ENCODE measurements around the gene USP4. TPM values are rescaled to one million over a fixed set of nuclear protein-coding genes. Genes with fewer than 3 reads are reported as not detected.
A peak's percentile ranks its signal among the peaks of the same experiment; 100 is the strongest.
"Not testable (repeated sequence)": the region's sequence is repeated elsewhere in the genome, so short reads cannot be mapped to it uniquely, and the experiment has no call there.

Gene USP4
- total RNA-seq, 2 experiments from 2014 or later, result 79.9 to 84.5 TPM

- no peak overlapping the region for H3K27ac Mint-ChIP-seq
- DNase-seq (no peak), ATAC-seq (no peak)
- H3K36me3 Mint-ChIP-seq, result no peaks in the 10 kb centered on the region
- no peaks in the 10 kb centered on the region for H3K4me1 Mint-ChIP-seq
- no peak overlapping the region for H3K4me3 Mint-ChIP-seq
- CTCF ChIA-PET, result no interaction called here
- peaks cover 7% of the 10 kb centered on the region for H3K27me3 Mint-ChIP-seq
- H3K9me3 Mint-ChIP-seq (ENCODE audit: low read depth), result no peaks in the 10 kb centered on the region
Observed at GRCh38 chr3:49248840-49249227, 91.0 kb downstream of the USP4 start.

DNA sequence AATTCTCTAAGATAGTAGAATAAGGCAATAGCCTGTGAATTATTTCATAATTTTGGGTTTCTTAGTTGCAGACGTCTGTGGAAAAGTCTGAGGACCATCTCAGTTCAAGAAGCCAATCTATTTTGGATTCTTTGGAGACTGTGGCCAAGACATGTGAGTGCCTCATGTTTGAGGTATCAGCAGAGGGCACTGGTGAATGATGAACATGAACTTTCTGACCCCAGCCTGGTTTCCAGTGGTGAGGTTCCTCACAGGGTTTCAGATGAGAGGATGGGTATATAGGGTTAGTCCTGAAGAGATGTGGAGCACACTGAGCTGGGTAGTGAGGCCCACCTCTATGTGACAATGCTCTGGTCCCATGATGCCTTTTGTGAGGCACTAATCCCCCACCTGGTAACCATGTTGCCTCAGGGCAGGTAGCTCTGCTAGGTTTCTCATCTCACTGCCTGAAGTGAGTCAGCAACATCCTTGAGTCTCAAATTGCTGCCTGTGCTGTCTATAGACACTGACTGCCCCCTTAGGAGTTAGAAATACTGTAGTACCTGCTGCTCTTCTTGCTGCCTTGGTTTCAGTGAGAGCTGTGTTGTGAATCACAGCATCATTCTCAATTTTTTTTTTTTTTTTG is 95.2 kb downstream of the USP4 start:
- Mint-ChIP-seq H3K9me3 (ENCODE audit: low read depth) (no peaks in the 10 kb centered on the region), H3K4me1 (no peaks in the 10 kb centered on the region), H3K4me3 (no peak overlapping the region), H3K36me3 (no peaks in the 10 kb centered on the region), H3K27me3 (peaks cover 4% of the 10 kb centered on the region), H3K27ac (no peak overlapping the region)
- no peak for DNase-seq
- CTCF ChIA-PET, result interaction anchor here (1.0 kb wide), 1 partner anchor 74 kb away, joined by 3 read pairs; the partner anchor contains the start of gene KLHDC8B
- peak; percentile 39 for ATAC-seq

DNA sequence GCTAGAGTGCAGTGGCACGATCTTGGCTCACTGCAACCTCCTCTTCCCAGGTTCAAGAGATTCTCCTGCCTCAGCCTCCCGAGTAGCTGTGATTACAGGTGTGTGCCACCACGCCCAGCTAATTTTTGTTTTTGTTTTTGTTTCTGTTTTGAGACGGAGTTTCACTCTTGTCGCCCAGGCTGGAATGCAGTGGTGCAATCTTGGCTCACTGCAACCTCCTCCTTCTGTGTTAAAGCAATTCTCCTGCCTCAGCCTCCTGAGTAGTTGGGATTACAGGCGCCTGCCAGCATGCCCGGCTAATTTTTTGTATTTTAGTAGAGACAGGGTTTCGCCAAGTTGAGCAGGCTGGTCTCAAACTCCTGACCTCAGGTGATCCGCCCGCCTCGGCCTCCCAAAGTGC is 99.8 kb downstream of the USP4 start:
- H3K27me3 Mint-ChIP-seq; H3K9me3 Mint-ChIP-seq (ENCODE audit: low read depth); CTCF ChIA-PET; DNase-seq; H3K27ac Mint-ChIP-seq; H3K4me1 Mint-ChIP-seq; ATAC-seq; H3K4me3 Mint-ChIP-seq; H3K36me3 Mint-ChIP-seq: not testable (repeated sequence)

DNA sequence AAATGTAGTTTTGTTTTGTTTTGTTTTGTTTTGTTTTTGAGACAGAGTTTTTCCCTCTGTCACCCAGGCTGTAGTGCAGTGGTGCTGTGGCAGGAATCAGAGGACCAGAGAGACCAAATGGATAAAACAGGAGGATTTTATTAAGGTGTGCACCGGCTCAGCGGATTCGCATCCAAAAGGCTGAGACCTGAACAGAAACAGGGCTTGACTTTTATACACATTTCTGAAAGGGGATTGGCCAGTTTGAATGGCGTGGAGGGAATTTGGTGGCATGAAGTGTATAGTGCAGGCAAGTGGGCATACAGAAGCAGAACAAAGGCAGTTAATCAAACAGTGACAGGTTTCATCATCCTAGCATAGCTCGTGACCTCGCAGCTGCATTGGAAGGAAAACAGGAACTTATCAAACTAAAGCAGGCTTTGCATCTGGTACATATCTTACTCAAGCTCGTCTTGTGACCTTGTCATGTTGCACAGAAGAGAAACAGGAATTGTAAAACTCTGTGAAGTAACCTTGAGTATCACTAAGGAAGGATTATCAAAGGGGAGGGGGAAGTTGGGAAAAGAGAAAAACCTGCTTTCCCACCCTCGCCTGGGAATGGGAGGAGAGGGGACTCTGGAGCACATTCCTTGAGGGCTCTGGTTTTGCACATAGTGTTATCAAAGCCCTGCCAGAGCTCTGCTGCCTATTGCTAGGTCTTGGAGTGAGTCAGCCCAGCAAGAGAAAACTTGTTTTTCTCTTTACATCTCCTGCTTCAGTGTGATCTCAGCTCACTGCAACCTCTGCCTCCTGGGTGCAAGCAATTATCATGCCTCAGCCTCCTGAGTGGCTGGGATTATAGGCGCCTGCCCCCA is 101.4 kb downstream of the USP4 start:
- Mint-ChIP-seq H3K4me3 (no peak overlapping the region), H3K27ac (peak overlapping the region; percentile 35)
- DNase-seq, result no peak

DNA sequence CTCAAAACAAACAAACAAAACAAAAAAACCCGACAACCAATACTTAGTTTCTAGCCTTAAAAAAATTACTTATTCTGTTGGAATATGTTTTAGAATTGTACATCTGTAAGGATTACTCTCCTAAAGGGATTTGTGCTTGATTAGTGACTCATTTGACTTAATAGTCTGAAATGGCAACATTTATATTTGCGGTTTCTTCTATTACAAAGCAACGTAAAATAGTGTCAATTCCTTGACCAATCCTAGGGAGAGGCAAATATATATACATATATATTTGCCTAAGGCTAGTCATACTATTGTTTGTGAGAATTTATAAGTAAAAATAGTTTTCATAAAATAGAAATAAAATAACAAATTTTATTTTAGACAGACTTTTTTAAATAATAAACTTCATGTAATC is 102.5 kb downstream of the USP4 start:
- H3K36me3 Mint-ChIP-seq, result peaks cover 7% of the 10 kb centered on the region
- H3K9me3 Mint-ChIP-seq (ENCODE audit: low read depth), result peaks cover 16% of the 10 kb centered on the region
- DNase-seq (no peak), ATAC-seq (no peak)
- CTCF ChIA-PET, result no interaction called here
- no peak overlapping the region for H3K4me3 Mint-ChIP-seq
- H3K27ac Mint-ChIP-seq, result no peak overlapping the region
- H3K27me3 Mint-ChIP-seq, result no peaks in the 10 kb centered on the region
- peaks cover 5% of the 10 kb centered on the region for H3K4me1 Mint-ChIP-seq

More for the DNA sequence above, 101.4 kb downstream of the USP4 start:
- ATAC-seq, result no peak
- CTCF ChIA-PET, result interaction anchor here (0.6 kb wide), 2 partner anchors 68 to 940 kb away, joined by 3 to 4 read pairs; no protein-coding TSS in a partner anchor
- H3K4me1 Mint-ChIP-seq, result peaks cover 5% of the 10 kb centered on the region
- peaks cover 5% of the 10 kb centered on the region for H3K36me3 Mint-ChIP-seq
- H3K9me3 Mint-ChIP-seq (ENCODE audit: low read depth), result peaks cover 8% of the 10 kb centered on the region
- no peaks in the 10 kb centered on the region for H3K27me3 Mint-ChIP-seq

- peaks cover 5% of the 10 kb centered on the region for H3K4me1 Mint-ChIP-seq
- DNase-seq (no peak), ATAC-seq (no peak)
- H3K27ac Mint-ChIP-seq, result no peak overlapping the region
- H3K9me3 Mint-ChIP-seq (ENCODE audit: low read depth), result peaks cover 16% of the 10 kb centered on the region
- H3K4me3 Mint-ChIP-seq, result no peak overlapping the region
- peaks cover 7% of the 10 kb centered on the region for H3K36me3 Mint-ChIP-seq
- CTCF ChIA-PET, result no interaction called here
- H3K27me3 Mint-ChIP-seq, result peaks cover 6% of the 10 kb centered on the region
Observed at GRCh38 chr3:49236226-49236625, 103.6 kb downstream of the USP4 start.

DNA sequence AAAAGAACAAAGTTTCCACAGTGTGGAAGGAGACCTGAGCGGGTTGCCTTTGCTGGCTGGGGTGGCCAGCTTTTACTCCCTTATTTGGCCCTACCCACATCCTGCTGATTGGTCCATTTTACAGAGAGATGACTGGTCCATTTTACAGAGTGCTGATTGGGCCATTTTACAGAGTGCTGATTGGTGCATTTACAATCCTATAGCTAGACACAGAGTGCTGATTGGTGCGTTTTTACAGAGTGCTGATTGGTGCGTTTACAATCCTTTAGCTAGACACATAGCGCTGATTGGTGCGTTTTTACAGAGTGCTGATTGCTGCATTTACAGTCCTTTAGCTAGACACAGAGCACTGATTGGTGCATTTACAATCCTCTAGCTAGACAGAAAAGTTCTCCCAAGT is 111.0 kb downstream of the USP4 start:
- H3K4me1 Mint-ChIP-seq, DNase-seq, H3K27ac Mint-ChIP-seq, CTCF ChIA-PET, ATAC-seq, H3K36me3 Mint-ChIP-seq, H3K27me3 Mint-ChIP-seq, H3K4me3 Mint-ChIP-seq: not testable (repeated sequence)
- peaks cover 20% of the 10 kb centered on the region for H3K9me3 Mint-ChIP-seq (ENCODE audit: low read depth)

Small RNAs within 50 kb of the gene (microRNA-seq; reads per million reads assigned to microRNA genes)
- gene MIR4271, result not detected

Other genes with a start within 250 kb of the USP4 start
- gene QRICH1, start 246.0 kb downstream of the USP4 start, total RNA-seq, result 100 to 1,000 TPM; 142 to 149 TPM
- 100 to 1,000 TPM; 234 to 245 TPM for gene QARS1, start 235.3 kb downstream of the USP4 start, total RNA-seq
- 10 to 100 TPM; 58.3 to 68.6 TPM for gene USP19, start 219.2 kb downstream of the USP4 start, total RNA-seq
- not detected for gene LAMB2, start 207.0 kb downstream of the USP4 start, total RNA-seq
- gene CCDC71, start 173.7 kb downstream of the USP4 start, total RNA-seq, result 10 to 100 TPM; 23.5 to 23.7 TPM
- gene KLHDC8B, start 168.5 kb downstream of the USP4 start, total RNA-seq, result 1 to 10 TPM in 1 of 2 experiments, under 1 TPM in 1; 0.80 to 1.3 TPM
- gene C3orf62, start 62.8 kb downstream of the USP4 start, total RNA-seq, result 1 to 10 TPM; 7.0 to 7.1 TPM
- 100 to 1,000 TPM in 1 of 2 experiments, 10 to 100 TPM in 1; 76.9 to 112 TPM for gene GPX1, start 18.3 kb upstream of the USP4 start, total RNA-seq
- 100 to 1,000 TPM; 439 to 539 TPM for gene RHOA, start 71.9 kb upstream of the USP4 start, total RNA-seq
- gene TCTA, start 72.4 kb upstream of the USP4 start, total RNA-seq, result 10 to 100 TPM; 27.7 to 28.0 TPM
- 1 to 10 TPM; 3.2 to 6.9 TPM for gene AMT, start 82.4 kb upstream of the USP4 start, total RNA-seq
- gene NICN1, start 89.3 kb upstream of the USP4 start, total RNA-seq, result 10 to 100 TPM; 23.9 to 29.0 TPM
- gene DAG1, start 130.2 kb upstream of the USP4 start, total RNA-seq, result 10 to 100 TPM; 17.6 to 17.9 TPM
- under 1 TPM; 0.12 TPM for gene BSN, start 214.4 kb upstream of the USP4 start, total RNA-seq